Chondrocyte (in vitro differentiated cells): ENCODE measurements around the gene RNF14. TPM values are rescaled to one million over a fixed set of nuclear protein-coding genes. Genes with fewer than 3 reads are reported as not detected.

ENCODE experiments used
- DNase-seq: peaks from one replicate; pipeline ENCODE4 v3.0.0; 2021; ENCODE audit warnings: mixed read lengths, low spot score
- H3K27ac Mint-ChIP-seq: one replicate; pipeline ENCODE4 v1.8.0; 2021; ENCODE audit warnings: mild to moderate bottlenecking, moderate library complexity, mixed read lengths; ENCODE audit not compliant: unreplicated experiment
- H3K27me3 Mint-ChIP-seq: 2 replicates; pipeline ENCODE4 v1.8.0; 2021; ENCODE audit warnings: low read depth, mixed read lengths
- H3K36me3 Mint-ChIP-seq: 2 replicates; pipeline ENCODE4 v1.8.0; 2021; ENCODE audit warnings: low read depth, mixed read lengths
- H3K4me1 Mint-ChIP-seq: 2 replicates; pipeline ENCODE4 v1.8.0; 2021; ENCODE audit warnings: low read depth, mild to moderate bottlenecking, mixed read lengths
- H3K4me3 Mint-ChIP-seq: one replicate; pipeline ENCODE4 v1.8.0; 2021; ENCODE audit warnings: mild to moderate bottlenecking, moderate library complexity, mixed read lengths; ENCODE audit not compliant: unreplicated experiment
- H3K9me3 Mint-ChIP-seq: 2 replicates; pipeline ENCODE4 v1.8.0; 2021; ENCODE audit warnings: low read depth, mixed read lengths
- total RNA-seq: library from RNA; stranded (reverse); gene quantifications from 3 replicates; pipeline ENCODE4 v1.2.1, GENCODE V29; 2021
- TF ChIP-seq, protein P1 (sequence below): fragments of 200-600 bp; sonication (generic); IDR thresholded peaks from 2 replicates; pipeline ENCODE4 v1.5.0; 2021; ENCODE audit warnings: antibody characterized with exemption, mild to moderate bottlenecking, moderate library complexity

RNF14 gene
- total RNA-seq, 1 donor from 2014 or later: 83.6 TPM

DNA sequence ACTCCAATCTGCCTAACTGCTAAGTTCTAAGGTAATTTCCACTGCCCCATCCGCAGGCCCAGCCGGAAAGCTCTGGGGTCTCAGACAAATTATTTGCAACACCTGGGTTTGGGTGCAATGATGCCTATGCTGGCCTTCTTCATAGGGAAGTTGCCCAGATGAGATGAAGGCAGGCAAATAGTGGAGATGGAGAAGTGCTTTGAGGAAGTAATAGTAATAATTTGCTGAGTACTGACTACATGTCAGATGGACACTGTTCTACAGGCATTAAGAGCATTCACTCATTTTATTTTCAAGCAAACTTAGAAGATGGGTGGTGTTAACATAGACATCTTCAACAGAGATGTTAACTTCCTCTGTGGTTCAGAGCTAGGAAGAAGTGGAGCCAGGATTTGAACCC is 14.7 kb upstream of the RNF14 start:
- no peak for DNase-seq
- H3K27me3 Mint-ChIP-seq: peaks cover 8% of the 10 kb centered on the region
- TF ChIP-seq, protein P1, sequence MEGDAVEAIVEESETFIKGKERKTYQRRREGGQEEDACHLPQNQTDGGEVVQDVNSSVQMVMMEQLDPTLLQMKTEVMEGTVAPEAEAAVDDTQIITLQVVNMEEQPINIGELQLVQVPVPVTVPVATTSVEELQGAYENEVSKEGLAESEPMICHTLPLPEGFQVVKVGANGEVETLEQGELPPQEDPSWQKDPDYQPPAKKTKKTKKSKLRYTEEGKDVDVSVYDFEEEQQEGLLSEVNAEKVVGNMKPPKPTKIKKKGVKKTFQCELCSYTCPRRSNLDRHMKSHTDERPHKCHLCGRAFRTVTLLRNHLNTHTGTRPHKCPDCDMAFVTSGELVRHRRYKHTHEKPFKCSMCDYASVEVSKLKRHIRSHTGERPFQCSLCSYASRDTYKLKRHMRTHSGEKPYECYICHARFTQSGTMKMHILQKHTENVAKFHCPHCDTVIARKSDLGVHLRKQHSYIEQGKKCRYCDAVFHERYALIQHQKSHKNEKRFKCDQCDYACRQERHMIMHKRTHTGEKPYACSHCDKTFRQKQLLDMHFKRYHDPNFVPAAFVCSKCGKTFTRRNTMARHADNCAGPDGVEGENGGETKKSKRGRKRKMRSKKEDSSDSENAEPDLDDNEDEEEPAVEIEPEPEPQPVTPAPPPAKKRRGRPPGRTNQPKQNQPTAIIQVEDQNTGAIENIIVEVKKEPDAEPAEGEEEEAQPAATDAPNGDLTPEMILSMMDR: no peak
- no peaks in the 10 kb centered on the region for H3K36me3 Mint-ChIP-seq
- H3K4me1 Mint-ChIP-seq: no peaks in the 10 kb centered on the region
- H3K9me3 Mint-ChIP-seq: no peaks in the 10 kb centered on the region
- H3K27ac Mint-ChIP-seq: no peak overlapping the region
- H3K4me3 Mint-ChIP-seq: no peak overlapping the region

DNA sequence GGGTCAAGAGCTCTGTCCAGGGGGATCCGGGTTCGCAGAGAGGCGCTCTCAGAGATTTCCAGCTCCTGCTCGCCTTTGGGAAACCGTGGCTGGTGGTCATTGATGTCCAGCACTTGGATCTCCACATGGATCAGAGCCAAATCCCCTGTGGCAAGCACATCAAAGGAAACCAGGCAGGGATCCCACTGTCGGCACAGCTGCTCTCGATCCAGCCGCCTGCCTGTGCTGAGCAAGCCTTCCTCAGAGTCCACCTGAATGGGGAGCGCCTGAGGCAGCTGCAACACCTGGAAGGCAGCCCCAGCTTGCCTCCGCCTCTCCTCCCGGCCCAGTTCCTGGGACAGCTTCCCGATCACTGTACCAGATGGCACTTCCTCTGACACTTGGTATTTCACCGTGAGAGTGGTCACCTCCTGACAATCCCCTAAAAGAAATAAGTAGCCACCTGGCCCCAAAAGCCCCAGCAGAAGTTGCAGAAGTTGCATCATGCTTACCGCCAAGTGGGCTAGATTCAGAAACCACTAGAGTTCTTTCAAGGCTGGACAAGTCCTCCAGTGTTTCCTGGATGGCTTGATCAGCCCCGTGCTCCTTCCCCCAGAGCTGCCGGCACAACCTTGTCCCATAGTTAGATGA is 11.4 kb upstream of the RNF14 start:
- Mint-ChIP-seq H3K27me3 (no peaks in the 10 kb centered on the region), H3K4me3 (no peak overlapping the region), H3K36me3 (no peaks in the 10 kb centered on the region), H3K4me1 (peaks cover 6% of the 10 kb centered on the region), H3K27ac (no peak overlapping the region), H3K9me3 (no peaks in the 10 kb centered on the region)
- TF ChIP-seq, protein P1: no peak
- no peak for DNase-seq

DNA sequence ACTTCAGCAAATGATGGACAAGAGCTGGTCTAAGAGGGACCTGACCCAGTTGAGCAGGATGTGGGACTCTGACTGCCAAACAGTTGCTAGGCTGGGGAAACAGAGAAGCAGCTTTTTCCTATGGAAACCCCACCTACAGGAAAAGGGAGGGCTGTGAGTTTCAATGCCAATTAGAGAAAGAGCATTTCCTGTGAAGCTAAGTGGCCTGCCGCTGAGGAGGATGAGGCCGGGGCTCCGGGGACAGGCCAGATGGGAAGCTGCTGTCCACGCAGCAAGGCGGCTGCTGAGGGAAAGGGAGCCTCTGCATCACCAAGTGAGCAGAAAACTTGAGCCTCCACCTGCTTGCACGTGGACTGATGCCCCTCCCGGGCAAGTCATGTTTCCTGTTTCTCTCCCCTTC is 10.8 kb upstream of the RNF14 start, which contains the start of gene PCDH12:
Gene PCDH12 (minus strand): TSS at position 90 of the 400 bp plus-strand sequence. CDS start 351 bp downstream, outside the sequence.
- TF ChIP-seq, protein P1: no peak
- Mint-ChIP-seq H3K9me3 (no peaks in the 10 kb centered on the region), H3K27ac (no peak within 1 kb of the TSS), H3K36me3 (no peaks in the 10 kb centered on the region), H3K4me3 (no peak within 1 kb of the TSS), H3K27me3 (no peaks in the 10 kb centered on the region), H3K4me1 (peaks cover 6% of the 10 kb centered on the region)
- DNase-seq: no peak

DNA sequence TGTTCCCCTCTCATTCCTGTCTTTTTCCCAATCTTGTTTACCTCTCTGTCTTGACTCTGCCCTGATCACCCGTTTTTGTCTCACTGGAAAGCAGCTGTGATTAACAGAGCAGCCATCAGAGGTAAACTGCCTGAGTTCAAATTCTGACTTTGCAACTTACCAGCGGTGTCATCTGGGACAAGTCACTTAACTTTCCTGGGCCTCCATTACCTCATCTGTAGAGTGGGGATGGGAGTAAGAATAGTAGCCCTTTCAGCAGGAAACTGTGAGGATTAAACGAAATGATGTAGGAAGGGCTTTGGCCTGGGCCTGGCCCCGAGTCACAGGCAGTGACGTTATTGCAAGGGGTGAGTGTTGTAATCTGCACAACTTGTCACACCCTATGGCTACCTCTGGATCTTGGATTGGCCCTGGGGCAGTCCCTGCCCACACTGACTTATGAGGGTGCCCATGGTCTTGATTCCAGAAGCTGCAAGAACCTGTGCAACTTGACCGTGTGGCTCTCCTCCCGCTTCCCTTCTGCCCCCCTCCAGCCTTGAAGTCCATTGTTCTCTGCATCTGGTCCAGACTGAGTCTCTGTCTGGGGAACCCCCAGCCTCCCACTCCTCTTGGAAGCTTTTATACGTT is 10.2 kb upstream of the RNF14 start:
- Mint-ChIP-seq H3K4me1 (peaks cover 6% of the 10 kb centered on the region), H3K9me3 (no peaks in the 10 kb centered on the region), H3K4me3 (no peak overlapping the region), H3K27ac (no peak overlapping the region), H3K27me3 (no peaks in the 10 kb centered on the region), H3K36me3 (no peaks in the 10 kb centered on the region)
- no peak for DNase-seq
- TF ChIP-seq, protein P1: no peak

DNA sequence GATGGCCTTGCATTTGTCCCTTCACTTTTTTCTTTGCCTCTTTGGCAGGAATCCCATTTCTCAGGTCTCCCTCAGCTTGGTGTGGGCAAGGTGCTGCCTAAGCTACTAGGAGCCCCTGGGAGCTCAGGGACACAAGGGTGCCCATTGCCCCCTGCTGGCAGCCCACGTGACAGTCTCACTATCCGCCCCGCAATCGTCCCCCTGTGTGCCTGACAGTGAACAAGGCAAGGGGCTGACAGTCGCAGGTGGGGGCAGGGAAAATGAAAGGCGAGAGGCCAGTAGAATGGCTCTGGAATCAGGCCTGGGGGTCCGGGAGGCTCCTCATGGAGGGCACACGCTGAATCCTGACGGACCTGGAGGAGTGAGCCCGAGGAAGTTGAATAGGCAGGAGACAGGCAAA is 8.9 kb upstream of the RNF14 start:
- H3K27ac Mint-ChIP-seq: no peak overlapping the region
- no peaks in the 10 kb centered on the region for H3K9me3 Mint-ChIP-seq
- H3K36me3 Mint-ChIP-seq: no peaks in the 10 kb centered on the region
- DNase-seq: no peak
- TF ChIP-seq, protein P1: no peak
- no peak overlapping the region for H3K4me3 Mint-ChIP-seq
- H3K4me1 Mint-ChIP-seq: peaks cover 6% of the 10 kb centered on the region
- H3K27me3 Mint-ChIP-seq: no peaks in the 10 kb centered on the region
